HG02885 (cell line): ENCODE measurements around the gene PPP4R1.

Experiments
- ATAC-seq: cut with Tn5 transposase; IDR thresholded peaks from one replicate; pipeline ENCODE4 v1.9.1; 2021; ENCODE audit warnings: mild to moderate bottlenecking; ENCODE audit not compliant: unreplicated experiment, poor library complexity

Gene PPP4R1

GRCh38 chr18:9557250-9557943 is 57.0 kb downstream of the PPP4R1 start:
- no peak for ATAC-seq

- no peak for ATAC-seq
These were observed 61.7 kb downstream of the PPP4R1 start for GRCh38 chr18:9552616-9553015.

GRCh38 chr18:9552191-9552590 is 62.2 kb downstream of the PPP4R1 start:
- ATAC-seq, result no peak

- ATAC-seq, result no peak
These were observed 63.9 kb downstream of the PPP4R1 start for GRCh38 chr18:9550429-9550828.

GRCh38 chr18:9549405-9549804 is 65.0 kb downstream of the PPP4R1 start:
- ATAC-seq, result no peak

GRCh38 chr18:9547782-9548181 is 66.6 kb downstream of the PPP4R1 start:
- no peak for ATAC-seq

GRCh38 chr18:9546468-9546867 is 67.9 kb downstream of the PPP4R1 start:
- ATAC-seq, result no peak

- ATAC-seq, result no peak
These were observed 69.3 kb downstream of the PPP4R1 start for GRCh38 chr18:9545029-9545428.

GRCh38 chr18:9542924-9543323 is 71.4 kb downstream of the PPP4R1 start:
- no peak for ATAC-seq

GRCh38 chr18:9539938-9540337 is 74.4 kb downstream of the PPP4R1 start:
- ATAC-seq, result no peak

GRCh38 chr18:9539283-9539682 is 75.1 kb downstream of the PPP4R1 start:
- no peak for ATAC-seq

GRCh38 chr18:9537677-9538076 is 76.7 kb downstream of the PPP4R1 start:
- no peak for ATAC-seq

GRCh38 chr18:9536354-9537152 is 77.8 kb downstream of the PPP4R1 start:
- no peak for ATAC-seq

- ATAC-seq, result no peak
These were observed 78.8 kb downstream of the PPP4R1 start for GRCh38 chr18:9535430-9535991.

GRCh38 chr18:9534844-9535243 is 79.5 kb downstream of the PPP4R1 start:
- ATAC-seq, result no peak

GRCh38 chr18:9531791-9532410 is 82.5 kb downstream of the PPP4R1 start:
- no peak for ATAC-seq

- no peak for ATAC-seq
These were observed 83.9 kb downstream of the PPP4R1 start for GRCh38 chr18:9530226-9531009.

- no peak for ATAC-seq
These were observed 87.9 kb downstream of the PPP4R1 start for GRCh38 chr18:9526458-9526857.

- no peak for ATAC-seq
These were observed 91.4 kb downstream of the PPP4R1 start for GRCh38 chr18:9522952-9523351.

GRCh38 chr18:9521770-9522169 is 92.6 kb downstream of the PPP4R1 start:
- ATAC-seq, result no peak
